Measurements from ENCODE around the gene HNRNPL.
"Not testable (repeated sequence)": the region's sequence is repeated elsewhere in the genome, so short reads cannot be mapped to it uniquely, and the experiment has no call there.

Gene HNRNPL

GRCh38 chr19:38803543-38803942 is 46.2 kb downstream of the HNRNPL start:
- no peak for DNase-seq

GRCh38 chr19:38801359-38802095 is 48.3 kb downstream of the HNRNPL start:
- no peak for DNase-seq

GRCh38 chr19:38800577-38801347 is 49.0 kb downstream of the HNRNPL start:
- DNase-seq: no peak

- no peak for DNase-seq
These were observed 50.7 kb downstream of the HNRNPL start for GRCh38 chr19:38799104-38799503.

GRCh38 chr19:38797781-38798180 is 52.0 kb downstream of the HNRNPL start:
- DNase-seq: not testable (repeated sequence)

- no peak for DNase-seq
These were observed 53.6 kb downstream of the HNRNPL start for GRCh38 chr19:38796154-38796553.

GRCh38 chr19:38795549-38795948 is 54.2 kb downstream of the HNRNPL start:
- no peak for DNase-seq

GRCh38 chr19:38793671-38794070 is 56.1 kb downstream of the HNRNPL start:
- no peak for DNase-seq

GRCh38 chr19:38793177-38793576 is 56.6 kb downstream of the HNRNPL start:
- DNase-seq: no peak

- DNase-seq: peak in 1 of 51 donors; percentile 1
These were observed 57.3 kb downstream of the HNRNPL start for GRCh38 chr19:38792250-38793111.

- not testable (repeated sequence) for DNase-seq
These were observed 58.2 kb downstream of the HNRNPL start for GRCh38 chr19:38791451-38792064.

GRCh38 chr19:38790507-38791403 is 59.0 kb downstream of the HNRNPL start:
- DNase-seq: not testable (repeated sequence)

- no peak for DNase-seq
These were observed 61.1 kb downstream of the HNRNPL start, which contains the start of gene LGALS7B for GRCh38 chr19:38788478-38789243. TSS of gene LGALS7B (plus strand) at chr19:38789200. CDS start at chr19:38789227, 27 bp downstream.

- DNase-seq: no peak
These were observed 63.1 kb downstream of the HNRNPL start for GRCh38 chr19:38786572-38787265.
